Anterior cingulate cortex (tissue), 58 donors: Measurements from ENCODE around the gene PLA2G2C.

Source experiments
- DNase-seq, 58 donors: peaks; one replicate each; lab custom pipeline; 2025; lab: John Stamatoyannopoulos, UW

Gene PLA2G2C

GRCh38 chr1:20210736-20211460 lies 24.6 kb upstream of the PLA2G2C start:
- DNase-seq = no peak

- peak in 1 of 58 donors; percentile 19 for DNase-seq
These were observed 23.2 kb upstream of the PLA2G2C start for GRCh38 chr1:20209471-20209870.

DNA sequence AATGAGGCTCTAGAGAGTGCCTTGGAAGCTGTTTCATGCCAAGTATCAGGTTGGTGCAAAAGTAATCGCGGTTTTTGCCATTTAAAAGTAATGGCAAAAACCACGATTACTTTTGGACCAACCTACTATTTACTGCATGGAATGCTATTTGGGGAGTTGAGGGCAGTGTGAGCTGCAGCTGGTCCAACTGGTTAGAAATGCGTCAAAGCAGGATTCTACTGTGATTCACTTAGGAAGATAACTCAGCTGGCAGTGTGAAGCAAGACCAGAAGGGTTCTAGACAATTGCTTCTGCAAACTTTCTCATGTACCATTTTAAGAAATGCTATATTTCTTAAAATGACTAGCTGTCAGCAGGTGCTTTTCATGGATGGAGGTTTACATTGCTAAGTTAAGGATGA lies 21.2 kb upstream of the PLA2G2C start:
- DNase-seq = no peak

DNA sequence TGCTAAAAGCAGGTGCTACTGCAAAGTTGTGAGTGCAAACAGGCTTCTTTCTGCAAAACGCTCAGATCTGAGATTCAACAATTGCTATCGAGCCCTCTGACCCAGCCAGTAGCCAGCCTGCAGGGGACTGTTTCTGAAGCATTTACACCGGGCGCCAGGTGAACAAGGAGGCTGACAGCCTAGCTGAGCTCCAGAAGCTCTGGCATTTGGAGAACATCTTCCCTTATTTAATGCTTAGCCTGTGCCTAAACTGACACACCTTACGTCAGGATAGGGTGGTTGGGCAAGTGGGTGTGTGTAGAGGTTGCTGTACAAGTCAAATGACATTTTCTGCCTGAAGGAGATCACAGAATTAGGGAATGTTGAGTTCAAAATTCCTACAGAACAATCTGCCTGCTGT lies 15.8 kb upstream of the PLA2G2C start:
- DNase-seq = no peak

DNA sequence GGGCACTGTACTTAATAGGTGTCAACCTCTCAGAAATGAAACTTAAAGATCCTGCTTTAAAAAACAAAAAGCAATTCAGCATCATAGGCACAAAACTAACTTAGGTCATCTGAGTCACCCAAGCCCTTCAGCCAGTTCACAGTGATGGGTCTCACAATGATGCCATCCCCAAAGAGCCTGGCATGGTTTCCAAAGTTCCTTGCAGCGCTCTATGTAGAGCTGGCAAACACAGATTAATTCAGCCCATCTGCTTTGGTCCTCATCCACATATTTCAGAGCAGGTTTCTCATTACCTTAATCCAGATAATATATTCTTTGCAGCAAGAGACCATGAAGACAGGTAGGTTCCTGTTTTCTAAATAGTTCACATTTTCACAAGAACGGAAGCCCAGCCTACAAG lies 14.6 kb upstream of the PLA2G2C start:
- no peak for DNase-seq

DNA sequence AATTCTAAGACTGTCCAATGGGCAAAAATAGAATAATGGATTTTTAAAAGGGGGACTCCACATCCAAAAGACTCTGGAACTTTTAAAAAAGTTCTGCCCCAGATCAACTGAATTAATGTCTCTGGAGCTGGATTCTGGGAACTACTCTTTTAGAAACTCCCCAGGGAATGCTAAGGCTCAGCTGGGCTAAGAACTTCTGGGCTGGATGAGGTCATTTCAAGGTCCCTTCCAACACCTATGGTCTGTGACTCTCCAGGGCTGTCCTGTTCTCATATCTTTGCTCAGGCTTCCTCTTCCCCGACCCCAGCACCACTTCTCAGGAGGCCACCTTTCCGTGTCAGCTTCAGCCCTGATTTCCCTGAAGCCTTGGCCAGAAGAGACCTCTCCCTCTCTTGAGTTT lies 13.5 kb upstream of the PLA2G2C start:
- DNase-seq = no peak

DNA sequence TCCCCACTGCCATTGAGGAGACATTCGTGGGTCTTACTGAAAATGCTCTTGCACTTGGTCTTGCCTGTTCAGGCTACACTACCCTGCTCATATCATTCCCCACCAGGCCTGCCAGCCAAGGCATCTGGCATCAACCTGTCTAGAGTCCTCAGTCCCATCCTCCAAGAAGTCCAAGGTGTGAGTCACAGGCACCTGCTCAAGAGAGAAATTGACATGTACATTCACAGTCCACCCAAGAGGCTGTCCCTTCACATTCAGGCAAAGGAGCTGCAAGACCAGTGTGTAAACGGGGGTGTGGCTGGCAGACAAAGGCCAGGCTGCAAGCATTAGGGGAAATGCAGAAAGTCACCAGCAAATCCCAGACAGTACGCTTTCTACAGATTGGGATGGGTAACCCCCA lies 13.1 kb upstream of the PLA2G2C start:
- no peak for DNase-seq

- no peak for DNase-seq
These were observed 12.6 kb upstream of the PLA2G2C start for GRCh38 chr1:20198918-20199317.

DNA sequence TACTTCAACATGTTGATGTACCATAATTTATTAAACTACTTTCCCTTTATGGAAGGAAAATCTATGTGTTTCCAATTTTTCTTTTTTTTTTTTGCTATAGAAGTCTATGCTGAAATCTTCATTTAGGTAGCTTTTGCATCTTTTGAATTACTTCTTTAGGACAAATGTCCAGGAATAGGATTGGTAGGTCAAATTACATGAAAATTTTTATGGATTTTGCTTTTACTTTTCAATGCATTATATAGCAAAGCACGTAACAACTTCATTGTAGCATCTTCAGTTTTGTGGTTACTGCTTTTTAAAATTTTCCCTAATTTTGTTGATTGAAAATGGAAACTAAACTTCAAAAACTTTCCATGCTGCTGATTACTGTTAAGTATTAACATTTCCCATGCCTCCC lies 12.0 kb upstream of the PLA2G2C start:
- no peak for DNase-seq

DNA sequence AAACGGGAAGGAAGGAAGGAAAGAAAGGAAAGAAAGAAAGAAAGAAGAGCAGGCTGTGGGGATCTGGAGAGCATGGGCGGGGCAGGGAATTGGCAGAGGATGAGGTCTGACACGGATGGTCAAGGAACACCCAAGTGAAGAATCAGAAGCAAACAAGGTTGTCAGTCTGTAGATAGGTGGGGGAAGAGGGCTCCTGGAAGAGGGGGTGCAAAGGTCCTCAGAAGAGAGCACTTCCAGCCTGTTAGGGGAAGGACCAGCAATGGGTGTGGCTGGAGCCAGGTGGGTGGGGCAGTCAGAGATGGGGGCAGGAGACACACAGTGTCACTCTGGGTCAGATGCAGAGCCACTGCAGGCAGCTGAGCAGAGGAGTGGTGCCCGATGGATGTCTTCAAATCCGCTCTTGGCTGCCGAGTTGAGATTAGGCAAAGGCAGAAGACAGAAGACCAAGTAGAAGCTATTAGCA lies 11.0 kb upstream of the PLA2G2C start:
- DNase-seq = no peak

DNA sequence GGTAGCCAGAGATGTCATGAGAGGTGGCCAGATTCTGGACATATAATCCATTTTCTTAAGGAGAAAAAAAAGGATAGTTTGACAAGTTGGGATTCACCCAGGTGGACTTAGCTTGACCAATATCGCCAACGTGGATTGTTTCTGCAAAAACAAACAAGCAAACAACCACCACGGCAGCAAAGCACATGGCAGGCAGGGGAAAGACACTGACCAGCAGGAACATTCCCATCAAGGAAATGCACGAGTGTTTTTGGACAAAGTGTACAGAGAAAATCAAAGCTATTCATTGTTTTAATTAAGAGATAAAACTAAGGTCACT lies 9.1 kb upstream of the PLA2G2C start:
- DNase-seq = no peak

DNA sequence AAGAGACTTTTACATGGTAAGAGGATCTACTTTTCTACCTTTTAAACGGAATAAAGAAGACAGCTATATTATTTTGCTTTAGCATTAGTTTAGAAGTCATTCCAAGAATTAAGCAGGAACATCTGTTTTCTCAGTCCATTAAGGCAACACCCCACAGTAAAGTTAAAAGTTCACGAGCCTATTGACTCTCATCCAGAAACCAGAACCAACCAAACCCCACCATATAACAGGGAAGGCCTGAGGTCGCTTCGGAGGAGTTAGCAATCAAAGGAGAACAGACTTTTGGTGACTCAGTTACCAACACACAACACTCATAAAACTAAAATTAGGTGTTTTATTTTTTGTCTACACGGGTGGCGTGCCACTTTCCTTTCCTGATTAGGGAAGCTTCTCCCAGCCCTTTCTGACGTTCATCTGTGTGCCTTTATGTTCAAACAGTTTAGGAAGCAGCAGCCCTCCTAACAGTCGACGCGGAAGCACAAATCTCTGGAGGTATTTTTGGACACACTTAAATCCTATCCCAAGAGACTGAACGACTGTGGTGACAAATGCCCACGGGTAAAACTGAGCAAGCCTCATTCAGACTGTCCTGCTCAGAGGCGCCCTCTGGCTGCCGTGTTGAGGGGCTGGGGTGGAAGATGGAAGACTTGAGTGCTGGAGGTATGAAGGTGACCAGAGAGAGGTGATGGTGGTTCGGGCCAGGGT lies 8.6 kb upstream of the PLA2G2C start:
- peak in 34 of 58 donors; percentile 10 to 65 (median 27) for DNase-seq

DNA sequence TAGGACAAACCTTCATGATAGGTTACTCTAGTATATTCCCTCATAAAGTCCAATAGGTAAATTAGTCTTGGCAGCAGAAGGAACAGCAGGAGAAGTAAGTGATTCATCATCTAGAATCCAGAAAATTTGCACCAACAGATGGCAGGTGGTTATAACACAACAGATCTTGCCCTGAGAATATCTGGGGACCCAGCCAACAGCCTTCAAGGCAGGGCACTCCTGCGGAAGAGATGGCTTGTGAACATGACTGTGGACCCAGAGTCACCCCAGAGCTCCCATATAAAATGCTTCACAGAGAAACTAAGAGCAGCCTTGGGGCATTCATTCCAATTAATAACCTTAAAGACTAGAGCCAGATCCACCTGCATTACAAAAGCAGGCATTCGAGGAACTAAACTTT lies 7.9 kb upstream of the PLA2G2C start:
- peak in 4 of 58 donors; percentile 20 to 42 (median 32) for DNase-seq

GRCh38 chr1:20192871-20193411 lies 6.6 kb upstream of the PLA2G2C start:
- no peak for DNase-seq

- DNase-seq = peak in 2 of 58 donors; percentile 6 to 18
These were observed 6.0 kb upstream of the PLA2G2C start for GRCh38 chr1:20192364-20192763.

GRCh38 chr1:20191266-20191825 lies 5.0 kb upstream of the PLA2G2C start:
- no peak for DNase-seq

GRCh38 chr1:20190256-20191160 lies 4.2 kb upstream of the PLA2G2C start:
- peak in 4 of 58 donors; percentile 17 to 80 (median 20) for DNase-seq

- DNase-seq = peak in 2 of 58 donors; percentile 27 to 31
These were observed 3.3 kb upstream of the PLA2G2C start for GRCh38 chr1:20189664-20190063.

- DNase-seq = no peak
These were observed 2.1 kb upstream of the PLA2G2C start for GRCh38 chr1:20188455-20188817.

DNA sequence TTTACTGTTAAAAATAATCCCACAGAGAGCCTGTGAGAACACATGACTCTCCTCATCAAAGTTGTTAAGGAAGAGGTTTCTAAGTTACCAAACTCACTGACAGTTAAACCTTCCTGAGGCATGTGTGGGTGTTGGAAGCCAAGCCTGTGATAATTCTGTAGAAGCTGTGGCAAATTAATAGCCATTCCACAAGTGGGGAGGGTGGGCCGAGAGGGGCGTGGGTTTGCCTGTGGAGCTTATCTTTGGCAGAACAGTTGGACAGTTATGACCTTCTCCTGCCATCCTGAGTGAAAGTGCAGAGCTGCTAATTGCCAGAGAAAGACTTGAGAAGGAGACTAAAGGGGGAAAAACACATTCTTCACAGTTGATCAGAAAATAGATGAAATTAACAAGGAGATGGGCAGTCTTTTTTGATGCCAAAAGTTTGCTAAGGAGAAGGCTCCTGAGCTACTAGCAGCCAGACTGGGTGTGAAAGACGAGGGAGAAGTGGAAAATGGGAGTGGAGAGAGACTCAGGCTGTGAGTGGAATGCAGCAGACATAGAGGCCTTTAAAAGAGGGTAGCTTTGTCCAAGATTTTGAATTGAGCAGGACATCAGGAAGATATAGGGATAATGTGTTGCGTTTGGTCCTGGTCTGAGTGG lies 1.6 kb upstream of the PLA2G2C start:
- DNase-seq = peak in 6 of 58 donors; percentile 7 to 61 (median 35)
